GM21390 (cell line): ENCODE measurements around the gene MAPKAPK3.

ENCODE experiments used
- ATAC-seq: cut with Tn5 transposase; IDR thresholded peaks from one replicate; pipeline ENCODE4 v1.9.1; 2021; ENCODE audit not compliant: unreplicated experiment

MAPKAPK3 gene

GRCh38 chr3:50625231-50626182 is 8.6 kb downstream of the MAPKAPK3 start:
- no peak for ATAC-seq

GRCh38 chr3:50626401-50626800 is 9.4 kb downstream of the MAPKAPK3 start:
- ATAC-seq: no peak

GRCh38 chr3:50627407-50628051 is 10.6 kb downstream of the MAPKAPK3 start:
- no peak for ATAC-seq

- no peak for ATAC-seq
Observed at GRCh38 chr3:50628601-50629000, 11.7 kb downstream of the MAPKAPK3 start.

- no peak for ATAC-seq
Observed at GRCh38 chr3:50630394-50630793, 13.4 kb downstream of the MAPKAPK3 start.

- ATAC-seq: no peak
Observed at GRCh38 chr3:50630877-50631276, 13.9 kb downstream of the MAPKAPK3 start.

GRCh38 chr3:50632450-50632849 is 15.5 kb downstream of the MAPKAPK3 start:
- ATAC-seq: no peak

GRCh38 chr3:50633230-50633790 is 16.4 kb downstream of the MAPKAPK3 start:
- ATAC-seq: no peak

- no peak for ATAC-seq
Observed at GRCh38 chr3:50635066-50635465, 18.1 kb downstream of the MAPKAPK3 start.

GRCh38 chr3:50637011-50637410 is 20.1 kb downstream of the MAPKAPK3 start:
- ATAC-seq: no peak

GRCh38 chr3:50637945-50638344 is 21.0 kb downstream of the MAPKAPK3 start:
- ATAC-seq: no peak

GRCh38 chr3:50639055-50639494 is 22.1 kb downstream of the MAPKAPK3 start:
- no peak for ATAC-seq

- no peak for ATAC-seq
Observed at GRCh38 chr3:50642382-50642781, 25.4 kb downstream of the MAPKAPK3 start.

- no peak for ATAC-seq
Observed at GRCh38 chr3:50644561-50644960, 27.6 kb downstream of the MAPKAPK3 start.

GRCh38 chr3:50645378-50645777 is 28.4 kb downstream of the MAPKAPK3 start:
- no peak for ATAC-seq

- no peak for ATAC-seq
Observed at GRCh38 chr3:50648313-50648712, 31.4 kb downstream of the MAPKAPK3 start.

GRCh38 chr3:50648944-50649343 is 32.0 kb downstream of the MAPKAPK3 start:
- ATAC-seq: no peak

- no peak for ATAC-seq
Observed at GRCh38 chr3:50649451-50649931, 32.5 kb downstream of the MAPKAPK3 start.

GRCh38 chr3:50650018-50650417 is 33.1 kb downstream of the MAPKAPK3 start:
- ATAC-seq: no peak

- ATAC-seq: no peak
Observed at GRCh38 chr3:50651445-50651844, 34.5 kb downstream of the MAPKAPK3 start.

GRCh38 chr3:50651920-50652529 is 35.1 kb downstream of the MAPKAPK3 start:
- ATAC-seq: no peak
